Adipocyte (in vitro differentiated cells): ENCODE results near the gene ANXA2.
A peak's percentile ranks its signal among the peaks of the same experiment; 100 is the strongest.
"Not testable (repeated sequence)": the region's sequence is repeated elsewhere in the genome, so short reads cannot be mapped to it uniquely, and the experiment has no call there.

Experiments
- DNase-seq: peaks from one replicate; pipeline ENCODE4 v3.0.0-alpha.2; 2015; ENCODE audit warnings: low read depth
- H3K27me3 ChIP-seq: replicated peaks from 2 replicates; pipeline ENCODE4 v1.7.0; 2013; ENCODE audit warnings: mild to moderate bottlenecking, low read length, moderate library complexity; ENCODE audit not compliant: control insufficient read depth, insufficient read depth
- H3K36me3 ChIP-seq: 2 replicates; pipeline ENCODE4 v1.7.0; 2013; ENCODE audit warnings: low read length, mild to moderate bottlenecking, moderate library complexity; ENCODE audit not compliant: control insufficient read depth, insufficient read depth, severe bottlenecking
- H3K4me1 ChIP-seq: 2 replicates; pipeline ENCODE4 v1.7.0; 2013; ENCODE audit warnings: mild to moderate bottlenecking, low read length, moderate library complexity; ENCODE audit not compliant: control insufficient read depth, insufficient read depth
- H3K4me3 ChIP-seq: 2 replicates; pipeline ENCODE4 v1.7.0; 2013; ENCODE audit warnings: mild to moderate bottlenecking, low read length, moderate library complexity
- H3K9ac ChIP-seq: 2 replicates; pipeline ENCODE4 v1.7.0; 2013; ENCODE audit warnings: mild to moderate bottlenecking, low read length, moderate library complexity
- H3K9me3 ChIP-seq: 2 replicates; pipeline ENCODE4 v1.7.0; 2013; ENCODE audit warnings: mild to moderate bottlenecking, low read length, moderate library complexity; ENCODE audit not compliant: control insufficient read depth

The ANXA2 gene

DNA sequence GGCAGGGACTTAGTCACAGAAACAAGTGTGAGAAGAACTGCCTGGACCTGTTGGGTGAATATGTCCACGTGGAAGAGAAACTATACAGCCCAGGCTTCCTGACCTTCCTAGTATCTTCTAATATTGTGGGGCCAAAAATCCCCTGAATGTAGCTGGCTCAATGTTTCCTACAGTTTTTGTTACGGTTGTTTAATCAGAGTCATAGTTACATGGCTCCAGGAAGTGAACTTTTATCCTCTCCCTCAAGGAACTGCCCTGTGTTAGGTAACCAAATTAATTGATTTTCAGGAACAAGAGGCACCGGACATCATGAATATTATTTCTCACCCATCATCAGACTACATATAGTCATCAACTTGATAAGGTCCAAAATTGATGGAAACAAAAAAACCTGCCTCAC lies 59.0 kb downstream of the ANXA2 start:
- DNase-seq = no peak
- no peaks in the 10 kb centered on the region for H3K27me3 ChIP-seq

DNA sequence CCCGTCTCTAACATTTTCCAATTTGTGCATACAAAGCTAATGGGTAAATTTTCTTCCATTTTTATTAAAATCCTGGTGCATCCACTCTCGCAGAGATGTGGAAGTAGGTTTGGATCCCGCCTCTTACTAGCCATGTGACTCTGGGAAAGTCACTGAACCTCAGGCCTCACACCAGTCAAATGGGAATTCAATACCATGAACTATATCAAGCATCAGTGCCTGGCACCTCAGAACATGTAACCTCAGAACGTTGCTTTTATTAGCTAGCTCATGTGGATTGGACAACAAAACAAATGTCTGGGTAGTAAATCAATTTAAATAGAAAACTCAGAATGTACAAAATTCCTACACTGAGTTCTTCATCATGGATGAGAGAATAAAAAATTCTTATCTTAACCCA lies 60.7 kb downstream of the ANXA2 start:
- no peak overlapping the region for H3K4me3 ChIP-seq
- H3K9me3 ChIP-seq = no peaks in the 10 kb centered on the region
- H3K4me1 ChIP-seq = peaks cover 11% of the 10 kb centered on the region
- H3K9ac ChIP-seq = no peak overlapping the region
- no peaks in the 10 kb centered on the region for H3K36me3 ChIP-seq
- no peaks in the 10 kb centered on the region for H3K27me3 ChIP-seq
- no peak for DNase-seq

More for the DNA sequence above, 59.0 kb downstream of the ANXA2 start:
- no peaks in the 10 kb centered on the region for H3K36me3 ChIP-seq
- H3K4me1 ChIP-seq = peaks cover 11% of the 10 kb centered on the region
- no peaks in the 10 kb centered on the region for H3K9me3 ChIP-seq
- no peak overlapping the region for H3K9ac ChIP-seq
- no peak overlapping the region for H3K4me3 ChIP-seq

DNA sequence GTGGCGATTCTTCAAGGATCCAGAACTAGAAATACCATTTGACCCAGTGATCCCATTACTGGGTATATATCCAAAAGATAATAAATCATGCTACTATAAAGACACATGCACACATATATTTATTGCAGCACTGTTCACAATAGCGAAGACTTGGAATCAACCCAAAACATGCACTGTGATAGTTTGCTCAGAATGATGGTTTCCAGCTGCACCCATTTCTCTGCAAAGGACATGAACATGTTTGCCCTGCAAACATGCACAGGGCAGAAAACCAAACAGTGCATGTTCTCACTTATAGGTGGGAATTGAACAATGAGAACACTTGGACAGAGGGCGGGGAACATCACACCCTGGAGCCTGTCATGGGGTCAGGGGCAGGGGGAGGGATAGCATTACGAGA lies 62.5 kb downstream of the ANXA2 start:
- not testable (repeated sequence) for H3K9me3 ChIP-seq, DNase-seq, H3K9ac ChIP-seq, H3K27me3 ChIP-seq, H3K4me3 ChIP-seq, H3K4me1 ChIP-seq, H3K36me3 ChIP-seq

DNA sequence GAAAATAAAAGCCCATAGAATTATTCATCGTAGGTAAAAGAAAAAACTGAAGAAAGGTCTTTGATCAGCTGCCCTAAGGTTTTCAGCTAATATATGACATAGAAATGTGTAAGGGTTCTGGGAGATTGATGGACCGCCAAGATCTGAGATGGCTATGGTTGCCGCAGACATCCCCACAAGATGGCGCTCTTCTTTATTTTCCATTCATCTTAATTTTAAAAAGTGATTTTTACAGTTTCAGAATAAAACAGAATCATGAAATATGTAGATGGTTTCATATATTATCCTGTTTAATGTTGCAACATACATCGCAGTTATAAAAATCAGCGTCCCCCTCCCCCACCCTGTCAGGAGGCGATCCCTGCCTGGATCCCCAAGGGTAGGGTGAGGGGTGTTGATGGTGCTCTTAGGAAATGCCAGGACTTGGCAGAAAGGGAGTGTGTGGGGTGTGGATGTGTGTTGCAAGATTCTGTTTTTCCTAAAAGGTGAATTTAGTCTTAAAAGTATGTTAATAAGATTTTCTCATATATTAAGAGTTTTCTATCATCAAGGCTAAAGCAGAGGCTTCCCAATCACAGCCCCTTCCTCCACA lies 68.8 kb downstream of the ANXA2 start:
- DNase-seq = peak; percentile 78
- Histone ChIP-seq H3K27me3 (peaks cover 11% of the 10 kb centered on the region), H3K4me3 (peak overlapping the region; percentile 55), H3K9ac (peak overlapping the region; percentile 42), H3K36me3 (no peaks in the 10 kb centered on the region), H3K4me1 (peaks cover 12% of the 10 kb centered on the region), H3K9me3 (no peaks in the 10 kb centered on the region)

DNA sequence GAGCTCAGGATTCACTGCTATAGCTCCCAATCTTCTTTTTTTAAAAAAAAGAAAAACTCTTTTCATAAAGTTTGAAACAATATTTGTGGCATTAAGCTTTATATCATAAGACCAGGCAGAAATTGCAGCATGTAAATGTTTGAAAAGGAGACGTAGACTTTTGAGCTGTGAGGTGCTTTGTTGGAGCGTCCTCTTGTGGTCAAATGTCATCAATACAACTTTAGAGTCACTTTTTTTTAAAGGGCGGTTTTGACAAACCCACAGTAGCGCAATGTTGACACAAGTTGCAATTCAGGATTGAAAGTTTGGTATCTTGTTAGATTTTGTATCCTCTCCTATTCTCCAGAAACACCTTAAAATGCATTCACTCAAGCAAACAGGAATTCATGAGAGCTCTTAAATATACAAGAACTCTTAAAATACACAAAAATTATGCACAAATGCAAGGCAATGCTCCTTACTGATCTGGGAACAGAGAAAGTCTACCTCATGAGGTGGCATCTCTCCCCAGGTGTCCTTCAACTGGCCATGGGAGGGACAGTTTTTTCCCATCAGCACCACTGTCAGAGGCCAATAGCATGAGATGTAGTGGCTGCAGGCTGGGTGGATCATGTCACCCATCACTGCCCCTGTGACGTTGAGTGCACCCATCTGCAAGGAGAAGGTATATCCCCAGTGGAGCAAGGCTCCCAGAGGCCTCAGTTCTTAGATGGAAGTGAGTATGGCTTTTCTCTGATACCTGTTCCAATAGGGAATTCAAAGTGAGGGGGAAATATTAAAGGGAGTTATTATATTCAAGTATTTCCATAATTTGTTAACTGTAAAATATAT lies 70.7 kb downstream of the ANXA2 start:
- Histone ChIP-seq H3K4me1 (peaks cover 20% of the 10 kb centered on the region), H3K4me3 (no peak overlapping the region), H3K36me3 (no peaks in the 10 kb centered on the region), H3K9me3 (no peaks in the 10 kb centered on the region), H3K27me3 (peaks cover 11% of the 10 kb centered on the region), H3K9ac (no peak overlapping the region)
- peak; percentile 83 for DNase-seq

DNA sequence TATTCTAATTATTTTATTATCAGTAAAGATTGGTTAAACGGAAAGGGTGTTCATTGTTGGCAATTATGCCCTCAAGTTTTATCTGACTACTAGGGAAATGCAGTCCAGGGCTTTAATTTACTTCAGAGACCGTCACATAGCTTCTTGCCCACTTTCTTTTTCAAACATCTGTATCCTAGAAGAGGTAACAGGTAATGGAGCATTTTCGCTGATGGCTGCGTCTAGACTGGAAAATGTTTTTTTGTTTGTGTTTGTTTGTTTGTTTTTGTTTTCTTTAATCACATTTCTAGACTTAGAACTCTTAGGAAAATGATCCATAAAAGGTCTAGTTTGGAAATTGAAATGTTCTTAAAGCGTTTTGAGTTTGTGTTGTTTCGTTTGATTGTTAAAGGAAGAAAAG lies 71.4 kb downstream of the ANXA2 start:
- no peak for DNase-seq
- no peak overlapping the region for H3K4me3 ChIP-seq
- peaks cover 11% of the 10 kb centered on the region for H3K27me3 ChIP-seq
- H3K4me1 ChIP-seq = peaks cover 20% of the 10 kb centered on the region
- no peaks in the 10 kb centered on the region for H3K9me3 ChIP-seq
- H3K9ac ChIP-seq = no peak overlapping the region
- no peaks in the 10 kb centered on the region for H3K36me3 ChIP-seq

DNA sequence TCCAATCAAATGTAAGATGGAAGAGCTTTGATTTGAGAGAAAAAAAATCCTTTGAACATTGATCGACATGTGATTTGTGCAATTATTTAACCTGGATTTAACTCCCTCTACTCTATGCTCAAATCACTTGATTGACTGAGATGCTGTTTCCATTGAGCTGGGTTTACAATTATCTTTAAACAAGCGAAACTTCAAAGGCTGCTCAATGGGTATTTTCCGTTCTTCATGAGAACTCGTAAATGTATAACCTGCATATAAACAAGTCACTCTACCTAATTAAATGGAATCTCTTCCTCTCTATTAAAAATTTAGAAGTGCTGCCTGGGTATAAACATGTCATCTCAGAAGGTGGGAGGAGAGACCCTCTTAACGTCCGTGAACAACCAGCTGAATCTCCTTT lies 71.9 kb downstream of the ANXA2 start:
- DNase-seq = no peak
- no peaks in the 10 kb centered on the region for H3K36me3 ChIP-seq
- no peak overlapping the region for H3K4me3 ChIP-seq
- H3K9me3 ChIP-seq = no peaks in the 10 kb centered on the region
- H3K27me3 ChIP-seq = peaks cover 11% of the 10 kb centered on the region
- peaks cover 20% of the 10 kb centered on the region for H3K4me1 ChIP-seq
- no peak overlapping the region for H3K9ac ChIP-seq

DNA sequence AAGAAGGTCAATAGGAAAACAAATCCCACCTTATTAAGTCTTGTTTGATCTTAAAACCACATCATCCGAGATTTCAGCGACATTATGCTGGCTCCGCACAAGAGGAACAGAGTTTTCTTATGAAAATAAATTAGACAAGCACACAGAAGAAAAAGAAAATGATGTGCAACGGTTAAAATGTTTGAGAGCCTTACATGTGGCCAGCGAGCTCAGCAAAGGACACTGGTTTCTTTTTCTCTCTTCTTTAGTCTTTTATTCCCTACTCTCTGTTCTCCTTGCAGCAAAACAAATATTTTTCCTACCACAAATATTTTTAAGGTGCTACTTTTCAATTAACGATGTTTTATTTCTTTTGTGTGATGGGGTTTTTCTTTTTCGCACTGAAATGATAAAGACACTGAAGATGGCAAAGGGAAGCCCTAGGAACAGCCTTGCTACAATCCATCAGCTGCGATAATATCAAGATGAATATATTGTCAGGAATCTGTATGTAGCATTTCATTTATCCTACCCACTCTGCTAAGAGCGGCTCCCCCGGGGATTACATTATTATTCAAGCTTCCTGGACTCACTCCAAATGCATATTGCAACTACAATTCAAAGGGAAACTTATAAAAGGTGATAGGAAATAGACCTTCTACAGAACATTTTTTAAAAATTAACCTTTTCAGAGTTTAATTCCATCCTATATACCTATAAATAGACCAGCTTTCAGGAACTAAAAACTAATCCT lies 72.9 kb downstream of the ANXA2 start:
- no peaks in the 10 kb centered on the region for H3K36me3 ChIP-seq
- H3K4me3 ChIP-seq = no peak overlapping the region
- no peaks in the 10 kb centered on the region for H3K9me3 ChIP-seq
- DNase-seq = no peak
- no peak overlapping the region for H3K9ac ChIP-seq
- peaks cover 20% of the 10 kb centered on the region for H3K4me1 ChIP-seq
- H3K27me3 ChIP-seq = peaks cover 11% of the 10 kb centered on the region

DNA sequence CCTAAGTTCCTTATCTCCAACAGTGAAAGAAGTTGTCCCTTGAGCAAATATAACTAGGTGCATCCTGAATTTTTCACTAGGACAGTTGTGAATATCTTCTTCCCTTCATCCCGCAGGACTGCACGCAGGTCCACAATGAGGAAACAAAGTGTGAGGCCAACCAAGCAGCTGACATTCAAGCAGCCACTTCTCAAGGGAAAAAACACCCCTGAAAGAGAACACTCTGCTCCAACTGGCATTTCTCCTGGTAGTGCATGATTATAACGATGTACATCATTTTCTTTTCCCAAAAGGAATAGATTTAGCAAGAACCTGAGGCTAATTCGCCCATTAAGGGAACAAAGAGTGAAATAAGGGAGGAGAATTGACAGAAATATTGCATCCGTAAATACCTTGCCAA lies 74.5 kb downstream of the ANXA2 start:
- peaks cover 11% of the 10 kb centered on the region for H3K27me3 ChIP-seq

DNA sequence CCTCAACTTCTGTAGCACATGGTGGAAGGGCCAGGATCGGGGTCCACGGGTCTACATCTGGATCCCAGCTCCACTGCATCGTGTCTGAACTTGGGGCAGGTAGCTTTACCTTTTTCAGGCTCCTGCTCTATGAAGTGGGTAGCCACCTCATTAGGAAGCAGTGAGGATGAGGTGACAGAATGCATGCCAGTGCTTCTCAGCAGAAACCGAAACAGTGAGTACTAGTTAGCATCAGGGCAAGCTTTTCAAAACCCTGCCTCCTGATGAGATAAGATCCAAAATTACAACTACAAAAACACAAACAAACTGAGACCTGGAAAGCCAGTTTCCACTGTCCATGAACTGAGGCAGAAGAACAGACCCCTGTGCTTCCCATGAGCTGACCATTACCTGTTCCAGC lies 77.4 kb downstream of the ANXA2 start:
- Histone ChIP-seq H3K36me3 (no peaks in the 10 kb centered on the region), H3K4me1 (peaks cover 9% of the 10 kb centered on the region), H3K27me3 (peaks cover 3% of the 10 kb centered on the region), H3K9me3 (no peaks in the 10 kb centered on the region), H3K4me3 (no peak overlapping the region), H3K9ac (no peak overlapping the region)
- no peak for DNase-seq

More for the DNA sequence above, 74.5 kb downstream of the ANXA2 start:
- H3K36me3 ChIP-seq = no peaks in the 10 kb centered on the region
- no peak for DNase-seq
- H3K4me3 ChIP-seq = no peak overlapping the region
- peaks cover 9% of the 10 kb centered on the region for H3K4me1 ChIP-seq
- H3K9ac ChIP-seq = no peak overlapping the region
- no peaks in the 10 kb centered on the region for H3K9me3 ChIP-seq

DNA sequence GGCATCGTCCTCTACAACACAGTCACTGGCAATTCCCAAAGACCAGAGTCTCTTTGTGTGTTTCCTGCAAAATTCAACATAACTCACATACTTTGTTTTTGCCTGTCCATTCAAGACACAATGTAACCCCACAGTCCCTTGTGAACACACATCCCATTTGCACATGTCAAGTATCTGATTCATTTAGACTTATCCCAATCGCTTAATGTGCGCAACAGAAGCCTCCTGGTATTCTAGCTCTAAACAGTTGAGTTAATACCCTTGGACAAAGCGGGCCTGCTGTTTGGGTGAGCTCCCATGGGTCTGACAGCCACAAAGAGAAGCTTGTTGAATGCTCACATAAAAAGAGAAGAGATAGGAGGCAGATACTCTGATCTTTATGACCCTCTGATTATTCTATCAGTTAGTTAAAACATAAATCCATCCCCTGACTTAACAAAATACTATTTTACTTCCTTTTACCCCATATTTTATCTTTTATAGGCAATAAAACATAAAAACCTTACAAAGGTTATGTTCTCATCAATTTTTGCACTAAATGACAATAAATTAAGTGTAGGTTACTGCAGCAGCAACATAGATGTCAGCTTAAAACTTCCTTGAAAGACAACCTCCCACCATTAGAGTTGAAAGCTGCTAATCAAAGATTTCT lies 79.4 kb downstream of the ANXA2 start:
- H3K9me3 ChIP-seq = no peaks in the 10 kb centered on the region
- H3K27me3 ChIP-seq = peaks cover 16% of the 10 kb centered on the region
- H3K4me3 ChIP-seq = no peak overlapping the region
- H3K4me1 ChIP-seq = peaks cover 6% of the 10 kb centered on the region
- DNase-seq = no peak
- H3K36me3 ChIP-seq = no peaks in the 10 kb centered on the region
- H3K9ac ChIP-seq = no peak overlapping the region
